Measurements from ENCODE around the gene UBC. TPM values are rescaled to one million over a fixed set of nuclear protein-coding genes. Genes with fewer than 3 reads are reported as not detected.

UBC gene
- total and polyA plus RNA-seq, 2 of the 4 experiments (the other 2 are of a cell fraction): 2,042 to 4,320 TPM

DNA sequence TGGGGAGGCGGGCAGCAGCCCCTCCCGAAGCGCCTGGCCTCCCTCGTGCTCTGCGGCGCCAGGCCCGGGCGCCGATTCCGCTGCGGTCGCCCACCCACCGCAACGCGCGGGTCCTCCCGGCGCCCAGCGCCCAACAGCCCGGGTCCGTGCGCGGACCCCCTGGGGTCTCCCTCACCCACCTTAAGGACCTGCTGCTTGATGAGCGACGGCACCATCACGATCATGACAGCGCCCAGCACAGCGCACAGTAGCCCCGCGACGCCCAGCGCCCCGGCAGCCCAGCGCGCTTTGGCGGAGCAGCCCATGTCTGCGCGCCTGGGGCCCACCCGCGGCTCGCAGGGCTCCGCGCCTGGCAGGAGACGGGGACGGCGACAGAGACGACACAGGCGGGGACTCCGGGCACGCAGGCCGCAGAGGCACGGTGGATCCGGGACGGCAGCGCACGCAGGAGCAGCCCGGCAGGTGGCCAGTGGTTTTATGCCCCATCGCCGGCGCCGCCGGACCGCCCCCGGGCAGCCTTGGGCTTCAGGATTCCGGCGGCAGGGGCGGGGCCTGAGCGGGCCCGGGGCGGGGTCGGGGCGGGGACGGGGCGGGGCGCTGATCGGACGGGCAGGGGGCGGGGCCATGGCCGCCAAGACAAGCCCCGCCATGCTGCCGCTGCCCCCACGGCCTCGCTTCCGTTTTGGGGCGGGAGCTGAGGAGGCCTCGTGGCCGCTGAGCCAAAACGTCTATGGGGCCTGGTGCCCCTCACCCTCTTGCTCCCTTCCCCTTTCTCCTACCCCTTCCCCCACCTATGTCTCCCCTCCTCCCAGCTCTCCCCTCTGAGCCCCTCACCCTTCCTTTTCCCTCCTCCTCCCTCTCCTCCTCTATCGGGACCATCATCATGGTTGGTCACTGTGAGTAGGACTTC is 50.8 kb downstream of the UBC start, which contains the start of gene SCARB1:
SCARB1 (minus strand) TSS at position 449 of the 910 bp plus-strand sequence; CDS start at position 305, 144 bp downstream.
- WGBS, 2 experiments (ENCODE audit: extremely low coverage in 2 of 2, insufficient read length in 1 of 2): 1% methylated on average over 44 of the region's 89 CpGs; no CpG with 5 or more reads in 1 of the 2 experiments
- peak within 1 kb of the TSS; percentile 99 for H3K14ac ChIP-seq (replicated peaks; ENCODE audit: low read depth, low read length)
- peak within 1 kb of the TSS; percentile 74 for H2BK20ac ChIP-seq (ENCODE audit: low read depth, low read length)
- H4K91ac ChIP-seq (ENCODE audit: insufficient read depth, low read depth, low read length): peak within 1 kb of the TSS; percentile 98
- H3K9me3 ChIP-seq (ENCODE audit: control insufficient read depth, insufficient read depth, low read length): peaks cover 4% of the 10 kb centered on the region; the same call in 1 of the 2 replicates
- peak within 1 kb of the TSS; percentile 81 for H3K4me2 ChIP-seq (ENCODE audit: low read depth, low read length)
- H3K9ac ChIP-seq (ENCODE audit: low read depth, low read length): peak within 1 kb of the TSS; percentile 62
- peak within 1 kb of the TSS; percentile 65 for H3K56ac ChIP-seq (ENCODE audit: extremely low read depth, insufficient read depth, low read length)
- in situ Hi-C loops (cut with MboI; ENCODE audit: low sequenced_read_pairs) (no loop called here), dilution Hi-C loops (cut with HindIII; ENCODE audit: low sequenced_read_pairs, unreplicated experiment) (no loop called here), intact Hi-C loops (cut with micrococcal nuclease) (no loop called here)
- H2BK120ac ChIP-seq (ENCODE audit: low read depth, low read length): peak within 1 kb of the TSS; percentile 93
- peak within 1 kb of the TSS; percentile 99 for H3K4ac ChIP-seq (ENCODE audit: low read depth, low read length)
- H2AFZ ChIP-seq (replicated peaks; ENCODE audit: low read length, poor library complexity): peak within 1 kb of the TSS; percentile 97
- ATAC-seq (ENCODE audit: low read depth): peak; percentile 98
- peak within 1 kb of the TSS; percentile 97; the same call in 2 of the 3 replicates for H2BK15ac ChIP-seq (ENCODE audit: low read depth, low read length)
- peaks cover 6% of the 10 kb centered on the region for H3K4me1 ChIP-seq (ENCODE audit: control insufficient read depth, insufficient read depth, low read length)
- peak within 1 kb of the TSS; percentile 96 for H3K4me3 ChIP-seq (ENCODE audit: insufficient read depth, low read depth, low read length)
- H4K8ac ChIP-seq (ENCODE audit: low read depth in 2 of 2, low read length in 2 of 2): peak within 1 kb of the TSS; percentile 100
- peak within 1 kb of the TSS; percentile 99 for H4K5ac ChIP-seq (ENCODE audit: low read depth, low read length)
- H3K9me1 ChIP-seq (ENCODE audit: insufficient read depth, low read length): peaks cover 10% of the 10 kb centered on the region
- H3K23ac ChIP-seq (ENCODE audit: low read depth, low read length): peak within 1 kb of the TSS; percentile 90
- peak within 1 kb of the TSS; percentile 80 for H3K27ac ChIP-seq (ENCODE audit: insufficient read depth, low read length)
- peak within 1 kb of the TSS; percentile 77 for H2BK5ac ChIP-seq (ENCODE audit: low read depth, low read length, poor library complexity, severe bottlenecking)
- ChIA-PET POLR2A (ENCODE audit: unreplicated experiment) (no interaction called here), CTCF (no interaction called here)
- H3K36me3 ChIP-seq (ENCODE audit: control insufficient read depth, insufficient read depth, low read length): no peaks in the 10 kb centered on the region
- H2AK5ac ChIP-seq (ENCODE audit: low read depth, low read length): peak within 1 kb of the TSS; percentile 99
- peak within 1 kb of the TSS; percentile 97 for H2AK9ac ChIP-seq (replicated peaks; ENCODE audit: low read depth, low read length, poor library complexity)
- no peaks in the 10 kb centered on the region for H3K27me3 ChIP-seq (ENCODE audit: control insufficient read depth, insufficient read depth, low read length)
- H3K79me1 ChIP-seq (ENCODE audit: low read depth in 1 of 2, low read length in 2 of 2): peaks cover 0 to 9% of the 10 kb centered on the region in 2 experiments; a peak in 1 of 4 replicates
- peak; percentile 64 for DNase-seq
- no peaks in the 10 kb centered on the region for H4K20me1 ChIP-seq (ENCODE audit: insufficient read depth, low read length)
- no TSS peak for BruUV-seq (replicated peaks)
- TF ChIP-seq FOS (IDR thresholded peaks at IDR 0.05; ENCODE audit: low read depth, low read length) (no peak), POLR2A (IDR thresholded peaks at IDR 0.05; ENCODE audit: low read depth, low read length) (no peak), MAZ (IDR thresholded peaks at IDR 0.05; ENCODE audit: borderline replicate concordance, low read depth, low read length) (peak; percentile 82; the same call in 1 of the 2 replicates)
- TF ChIP-seq, protein P1, sequence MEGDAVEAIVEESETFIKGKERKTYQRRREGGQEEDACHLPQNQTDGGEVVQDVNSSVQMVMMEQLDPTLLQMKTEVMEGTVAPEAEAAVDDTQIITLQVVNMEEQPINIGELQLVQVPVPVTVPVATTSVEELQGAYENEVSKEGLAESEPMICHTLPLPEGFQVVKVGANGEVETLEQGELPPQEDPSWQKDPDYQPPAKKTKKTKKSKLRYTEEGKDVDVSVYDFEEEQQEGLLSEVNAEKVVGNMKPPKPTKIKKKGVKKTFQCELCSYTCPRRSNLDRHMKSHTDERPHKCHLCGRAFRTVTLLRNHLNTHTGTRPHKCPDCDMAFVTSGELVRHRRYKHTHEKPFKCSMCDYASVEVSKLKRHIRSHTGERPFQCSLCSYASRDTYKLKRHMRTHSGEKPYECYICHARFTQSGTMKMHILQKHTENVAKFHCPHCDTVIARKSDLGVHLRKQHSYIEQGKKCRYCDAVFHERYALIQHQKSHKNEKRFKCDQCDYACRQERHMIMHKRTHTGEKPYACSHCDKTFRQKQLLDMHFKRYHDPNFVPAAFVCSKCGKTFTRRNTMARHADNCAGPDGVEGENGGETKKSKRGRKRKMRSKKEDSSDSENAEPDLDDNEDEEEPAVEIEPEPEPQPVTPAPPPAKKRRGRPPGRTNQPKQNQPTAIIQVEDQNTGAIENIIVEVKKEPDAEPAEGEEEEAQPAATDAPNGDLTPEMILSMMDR (conservative IDR thresholded peaks at IDR 0.05; ENCODE audit: low read depth, low read length): no peak
- TF ChIP-seq, protein P2, sequence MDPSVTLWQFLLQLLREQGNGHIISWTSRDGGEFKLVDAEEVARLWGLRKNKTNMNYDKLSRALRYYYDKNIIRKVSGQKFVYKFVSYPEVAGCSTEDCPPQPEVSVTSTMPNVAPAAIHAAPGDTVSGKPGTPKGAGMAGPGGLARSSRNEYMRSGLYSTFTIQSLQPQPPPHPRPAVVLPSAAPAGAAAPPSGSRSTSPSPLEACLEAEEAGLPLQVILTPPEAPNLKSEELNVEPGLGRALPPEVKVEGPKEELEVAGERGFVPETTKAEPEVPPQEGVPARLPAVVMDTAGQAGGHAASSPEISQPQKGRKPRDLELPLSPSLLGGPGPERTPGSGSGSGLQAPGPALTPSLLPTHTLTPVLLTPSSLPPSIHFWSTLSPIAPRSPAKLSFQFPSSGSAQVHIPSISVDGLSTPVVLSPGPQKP (IDR thresholded peaks at IDR 0.05; ENCODE audit: borderline replicate concordance, low read depth, low read length): no peak
- H3K18ac ChIP-seq (ENCODE audit: low read depth, low read length): peak within 1 kb of the TSS; percentile 80
